Peyer's patch (tissue), 4 donors: ENCODE results near the gene KANSL2. TPM values are rescaled to one million over a fixed set of nuclear protein-coding genes. Genes with fewer than 3 reads are reported as not detected.

ENCODE experiments used
- DNase-seq, 3 donors: peaks; one replicate each; pipeline ENCODE4 v3.0.0-alpha.2; 2017 to 2019
- H3K27ac ChIP-seq, 4 donors: fragments of 200-600 bp; sonication (generic); one replicate each; pipeline ENCODE4 v1.5.1; 2016 to 2019
- H3K27me3 ChIP-seq, 2 donors: fragments of 200-600 bp; sonication (generic); one replicate each; pipeline ENCODE4 v1.5.1; 2019
- H3K36me3 ChIP-seq, 3 donors: fragments of 200-600 bp; sonication (generic); one replicate each; pipeline ENCODE4 v1.5.1; 2016 to 2019
- H3K4me1 ChIP-seq, 4 donors: fragments of 200-600 bp; sonication (generic); one replicate each; pipeline ENCODE4 v1.5.1; 2016 to 2019
- H3K4me3 ChIP-seq, 4 donors: fragments of 200-600 bp; sonication (generic); 1 replicate in 3 of 4; 2 replicates in 1 of 4; pipeline ENCODE4 v1.5.1; 2016 to 2019; ENCODE audit warnings: mild to moderate bottlenecking in 1 of 4
- H3K9me3 ChIP-seq, 4 donors: fragments of 200-600 bp; sonication (generic); one replicate each; pipeline ENCODE4 v1.5.1; 2016 to 2019; ENCODE audit warnings: mild to moderate bottlenecking in 1 of 4
- CTCF ChIP-seq, 6 experiments: fragments of 450-650 bp in 4 of 6; fragments of 200-600 bp in 2 of 6; sonication (generic) in 1 of 6; IDR thresholded peaks; one replicate each; pipeline ENCODE4 v1.5.1; 2017 to 2019; ENCODE audit warnings: antibody characterized with exemption in 6 of 6, mild to moderate bottlenecking in 3 of 6, moderate library complexity in 1 of 6
- POLR2A ChIP-seq, 2 donors: fragments of 450-650 bp; IDR thresholded peaks; one replicate each; pipeline ENCODE4 v1.5.1; 2017; ENCODE audit warnings: antibody characterized with exemption in 2 of 2, mild to moderate bottlenecking in 2 of 2, moderate library complexity in 2 of 2
- total RNA-seq, 4 donors: library from RNA; depleted of rRNA; stranded (reverse); fragments of >200 nt; gene quantifications; one replicate each; pipeline ENCODE4 v1.1.0, GENCODE V29; 2016

Gene KANSL2
- total RNA-seq, 4 donors from 2014 or later: 14.4 to 106 (median 49.9) TPM

GRCh38 chr12:48693572-48693971, 11.5 kb upstream of the KANSL2 start:
- Histone ChIP-seq H3K4me1 (no peaks in the 10 kb centered on the region), H3K36me3 (peaks cover 0 to 88% (median 0%) of the 10 kb centered on the region in 3 donors), H3K9me3 (no peaks in the 10 kb centered on the region), H3K4me3 (no peak overlapping the region), H3K27me3 (no peaks in the 10 kb centered on the region), H3K27ac (no peak overlapping the region)
- TF ChIP-seq CTCF (IDR thresholded peaks at IDR 0.05): no peak
- no peak for TF ChIP-seq POLR2A (IDR thresholded peaks at IDR 0.05)
- no peak for DNase-seq

- no peak overlapping the region for H3K27ac ChIP-seq
- no peaks in the 10 kb centered on the region for H3K4me1 ChIP-seq
- no peaks in the 10 kb centered on the region for H3K9me3 ChIP-seq
- H3K27me3 ChIP-seq: no peaks in the 10 kb centered on the region
- TF ChIP-seq CTCF (IDR thresholded peaks at IDR 0.05) (no peak), POLR2A (IDR thresholded peaks at IDR 0.05) (no peak)
- no peak for DNase-seq
- no peak overlapping the region for H3K4me3 ChIP-seq
- H3K36me3 ChIP-seq: peaks cover 0 to 78% (median 0%) of the 10 kb centered on the region in 3 donors
These were observed 9.9 kb upstream of the KANSL2 start for GRCh38 chr12:48691826-48692487.

GRCh38 chr12:48690990-48691389, 9.0 kb upstream of the KANSL2 start:
- H3K4me3 ChIP-seq: no peak overlapping the region
- TF ChIP-seq POLR2A (IDR thresholded peaks at IDR 0.05): no peak
- no peak for TF ChIP-seq CTCF (IDR thresholded peaks at IDR 0.05)
- DNase-seq: no peak
- H3K27me3 ChIP-seq: no peaks in the 10 kb centered on the region
- no peaks in the 10 kb centered on the region for H3K4me1 ChIP-seq
- no peaks in the 10 kb centered on the region for H3K9me3 ChIP-seq
- no peak overlapping the region for H3K27ac ChIP-seq
- peaks cover 0 to 68% (median 0%) of the 10 kb centered on the region in 3 donors for H3K36me3 ChIP-seq

GRCh38 chr12:48690436-48690835, 8.4 kb upstream of the KANSL2 start:
- Histone ChIP-seq H3K27ac (no peak overlapping the region), H3K4me1 (no peaks in the 10 kb centered on the region), H3K9me3 (no peaks in the 10 kb centered on the region), H3K36me3 (peaks cover 0 to 63% (median 0%) of the 10 kb centered on the region in 3 donors), H3K27me3 (no peaks in the 10 kb centered on the region), H3K4me3 (no peak overlapping the region)
- no peak for DNase-seq
- no peak for TF ChIP-seq CTCF (IDR thresholded peaks at IDR 0.05)
- no peak for TF ChIP-seq POLR2A (IDR thresholded peaks at IDR 0.05)

GRCh38 chr12:48688836-48689235, 6.8 kb upstream of the KANSL2 start:
- TF ChIP-seq CTCF (IDR thresholded peaks at IDR 0.05): no peak
- TF ChIP-seq POLR2A (IDR thresholded peaks at IDR 0.05): no peak

More at GRCh38 chr12:48688836-48689235, 6.8 kb upstream of the KANSL2 start:
- DNase-seq: no peak
- H3K27me3 ChIP-seq: no peaks in the 10 kb centered on the region
- H3K9me3 ChIP-seq: no peaks in the 10 kb centered on the region
- H3K4me1 ChIP-seq: no peaks in the 10 kb centered on the region
- H3K27ac ChIP-seq: no peak overlapping the region
- H3K4me3 ChIP-seq: no peak overlapping the region
- H3K36me3 ChIP-seq: peaks cover 0 to 48% (median 0%) of the 10 kb centered on the region in 3 donors
